Neural cell (in vitro differentiated cells): ENCODE measurements around the gene ITPR2. TPM values are rescaled to one million over a fixed set of nuclear protein-coding genes. Genes with fewer than 3 reads are reported as not detected.

ENCODE experiments used
- H2AFZ ChIP-seq: fragments of 200-600, 300-800 bp; sonication (generic), shearing (Covaris generic); 2 replicates; pipeline ENCODE4 v1.6.0; 2014; ENCODE audit warnings: low read depth, mild to moderate bottlenecking, antibody characterized with exemption, low read length, moderate library complexity
- H3F3A ChIP-seq: fragments of 200-600 bp; shearing (Covaris generic); 2 replicates; pipeline ENCODE4 v1.6.1; 2016; ENCODE audit warnings: mild to moderate bottlenecking, moderate library complexity, mixed read lengths, antibody characterized with exemption, low read length; ENCODE audit not compliant: insufficient read depth, poor library complexity, severe bottlenecking
- H3K27ac ChIP-seq: fragments of 200-600, 300-800 bp; sonication (generic), shearing (Covaris generic); 2 replicates; pipeline ENCODE4 v1.5.1; 2014; ENCODE audit warnings: mild to moderate bottlenecking, low read length, moderate library complexity
- H3K27me3 ChIP-seq: fragments of 300-800, 200-600 bp; sonication (generic), shearing (Covaris generic); 2 replicates; pipeline ENCODE4 v1.6.0; 2014; ENCODE audit warnings: mild to moderate bottlenecking, low read depth, low read length, moderate library complexity; ENCODE audit not compliant: insufficient read depth
- H3K36me3 ChIP-seq: fragments of 300-800, 200-600 bp; sonication (generic), shearing (Covaris generic); 2 replicates; pipeline ENCODE4 v1.5.1; 2014; ENCODE audit warnings: mild to moderate bottlenecking, antibody characterized with exemption, low read length, moderate library complexity; ENCODE audit not compliant: insufficient read depth
- H3K4me2 ChIP-seq: fragments of 300-800, 200-600 bp; sonication (generic), shearing (Covaris generic); 2 replicates; pipeline ENCODE4 v1.6.0; 2014; ENCODE audit warnings: mild to moderate bottlenecking, low read length
- H3K4me3 ChIP-seq: fragments of 300-800, 200-600 bp; sonication (generic), shearing (Covaris generic); 2 replicates; pipeline ENCODE4 v1.5.1; 2014; ENCODE audit warnings: mild to moderate bottlenecking, low read length, moderate library complexity
- H3K79me2 ChIP-seq: fragments of 200-600 bp; shearing (Covaris generic); replicated peaks from 2 replicates; pipeline ENCODE4 v1.6.0; 2014; ENCODE audit warnings: mild to moderate bottlenecking, low read length, moderate library complexity; ENCODE audit not compliant: insufficient read depth
- H3K9ac ChIP-seq: fragments of 300-800, 200-600 bp; sonication (generic), shearing (Covaris generic); 2 replicates; pipeline ENCODE4 v1.6.1; 2016; ENCODE audit warnings: mild to moderate bottlenecking, low read length, mixed read lengths
- H3K9me2 ChIP-seq: fragments of 200-600 bp; shearing (Covaris generic); 2 replicates; pipeline ENCODE4 v1.6.1; 2016; ENCODE audit warnings: mild to moderate bottlenecking, low read length, mixed read lengths; ENCODE audit not compliant: insufficient read depth
- H3K9me3 ChIP-seq: fragments of 200-600, 300-800 bp; sonication (generic), shearing (Covaris generic); 2 replicates; pipeline ENCODE4 v1.6.1; 2016; ENCODE audit warnings: mild to moderate bottlenecking, mixed run types, low read length, moderate library complexity, mixed read lengths
- H4K20me1 ChIP-seq: fragments of 200-600 bp; shearing (Covaris generic); 2 replicates; pipeline ENCODE4 v1.6.1; 2016; ENCODE audit warnings: mild to moderate bottlenecking, mixed run types; ENCODE audit not compliant: insufficient read depth
- CTCF ChIP-seq: fragments of 450-650 bp; IDR thresholded peaks from 2 replicates; pipeline ENCODE4 v1.5.1; 2014; ENCODE audit warnings: antibody characterized with exemption, mild to moderate bottlenecking, moderate library complexity; ENCODE audit not compliant: poor library complexity, severe bottlenecking
- EP300 ChIP-seq: fragments of 450-650 bp; conservative IDR thresholded peaks from 2 replicates; pipeline ENCODE4 v1.6.1; 2014; ENCODE audit warnings: antibody characterized with exemption, mild to moderate bottlenecking, moderate library complexity; ENCODE audit not compliant: poor library complexity, severe bottlenecking
- EZH2 ChIP-seq: fragments of 200-600, 300-800 bp; shearing (Covaris generic), sonication (generic); IDR thresholded peaks from 2 replicates; pipeline ENCODE4 v1.6.1; 2014; ENCODE audit warnings: antibody characterized with exemption, low read length, borderline replicate concordance, mild to moderate bottlenecking; ENCODE audit not compliant: insufficient read depth, poor library complexity, severe bottlenecking
- MXI1 ChIP-seq: fragments of 450-650 bp; conservative IDR thresholded peaks from 2 replicates; pipeline ENCODE4 v1.6.1; 2014; ENCODE audit warnings: antibody characterized with exemption, mild to moderate bottlenecking; ENCODE audit not compliant: poor library complexity, severe bottlenecking
- POLR2AphosphoS5 ChIP-seq: IDR thresholded peaks from 2 replicates; pipeline ENCODE4 v1.6.1; 2012
- RAD21 ChIP-seq: fragments of 450-650 bp; conservative IDR thresholded peaks from 2 replicates; pipeline ENCODE4 v1.6.1; 2014; ENCODE audit warnings: antibody characterized with exemption, mild to moderate bottlenecking, moderate library complexity
- REST ChIP-seq: IDR thresholded peaks from 2 replicates; pipeline ENCODE4 v1.6.1; 2012; ENCODE audit warnings: borderline replicate concordance
- SMC3 ChIP-seq: fragments of 450-650 bp; conservative IDR thresholded peaks from 2 replicates; pipeline ENCODE4 v1.6.1; 2014; ENCODE audit warnings: antibody characterized with exemption, mild to moderate bottlenecking, moderate library complexity; ENCODE audit not compliant: poor library complexity
- TAF1 ChIP-seq: IDR thresholded peaks from 2 replicates; pipeline ENCODE4 v1.6.1; 2012; ENCODE audit warnings: low read depth
- polyA plus RNA-seq: library from polyadenylated mRNA; depleted of rRNA; stranded (reverse); fragments of >200 nt; gene quantifications from 2 replicates; pipeline ENCODE4 v1.2.3, GENCODE V29; 2014

Gene ITPR2
- polyA plus RNA-seq, 1 donor from 2014 or later: 2.0 TPM

DNA sequence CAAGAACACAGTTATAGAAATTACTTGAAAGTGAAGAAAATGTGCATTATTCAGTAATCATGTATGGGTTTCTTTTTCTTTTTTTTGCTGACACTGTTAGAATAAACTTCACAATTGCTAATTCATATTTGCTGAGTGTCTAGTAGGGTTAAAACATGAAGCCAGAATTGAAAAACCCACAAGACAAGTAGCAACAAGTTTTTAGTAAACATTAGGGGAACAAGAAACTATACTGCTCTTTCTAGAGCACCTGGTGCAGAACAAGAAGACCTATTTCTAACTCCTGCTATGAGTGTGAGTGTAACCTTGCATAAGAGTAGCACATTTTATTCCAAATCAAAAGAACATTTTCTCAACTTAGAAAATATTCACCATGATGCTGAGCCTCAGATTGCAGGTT, 83.2 kb downstream of the ITPR2 start:
- Histone ChIP-seq H3K9me2 (no peaks in the 10 kb centered on the region), H3K27me3 (no peaks in the 10 kb centered on the region), H3F3A (no peaks in the 10 kb centered on the region), H2AFZ (no peak overlapping the region), H3K79me2 (no peaks in the 10 kb centered on the region), H3K36me3 (no peaks in the 10 kb centered on the region), H3K9ac (no peak overlapping the region), H4K20me1 (no peaks in the 10 kb centered on the region), H3K27ac (no peak overlapping the region), H3K9me3 (no peaks in the 10 kb centered on the region), H3K4me2 (no peak overlapping the region), H3K4me3 (no peak overlapping the region)
- TF ChIP-seq RAD21: no peak
- no peak for TF ChIP-seq SMC3
- TF ChIP-seq POLR2AphosphoS5: no peak
- TF ChIP-seq EZH2: no peak
- no peak for TF ChIP-seq REST
- no peak for TF ChIP-seq TAF1
- TF ChIP-seq EP300: no peak
- TF ChIP-seq CTCF: no peak

GRCh38 chr12:26748741-26749431, 84.1 kb downstream of the ITPR2 start:
- no peak overlapping the region for H3K4me2 ChIP-seq
- no peak overlapping the region for H3K9ac ChIP-seq
- H3K27ac ChIP-seq: no peak overlapping the region

More at GRCh38 chr12:26748741-26749431, 84.1 kb downstream of the ITPR2 start:
- Histone ChIP-seq H3K79me2 (no peaks in the 10 kb centered on the region), H3K27me3 (no peaks in the 10 kb centered on the region), H3F3A (no peaks in the 10 kb centered on the region), H3K36me3 (no peaks in the 10 kb centered on the region), H3K9me2 (no peaks in the 10 kb centered on the region), H3K4me3 (no peak overlapping the region), H4K20me1 (no peaks in the 10 kb centered on the region), H2AFZ (no peak overlapping the region), H3K9me3 (no peaks in the 10 kb centered on the region)
- TF ChIP-seq POLR2AphosphoS5: no peak
- no peak for TF ChIP-seq SMC3
- no peak for TF ChIP-seq EP300
- TF ChIP-seq TAF1: no peak
- TF ChIP-seq EZH2: no peak
- no peak for TF ChIP-seq CTCF
- no peak for TF ChIP-seq REST
- no peak for TF ChIP-seq MXI1
- TF ChIP-seq RAD21: no peak
